HG03064 (cell line): ENCODE results near the gene PTGDR2.

Source experiments
- ATAC-seq: cut with Tn5 transposase; IDR thresholded peaks from one replicate; pipeline ENCODE4 v1.9.1; 2021; ENCODE audit warnings: low read depth; ENCODE audit not compliant: unreplicated experiment

The PTGDR2 gene

GRCh38 chr11:60859616-60860250 lies 4.0 kb upstream of the PTGDR2 start:
- ATAC-seq = no peak

GRCh38 chr11:60858731-60859464 lies 3.1 kb upstream of the PTGDR2 start:
- ATAC-seq = no peak

GRCh38 chr11:60858236-60858635 lies 2.5 kb upstream of the PTGDR2 start:
- ATAC-seq = no peak

- ATAC-seq = no peak
Measured at GRCh38 chr11:60857378-60858232, 1.9 kb upstream of the PTGDR2 start.

- no peak for ATAC-seq
Measured at GRCh38 chr11:60854847-60855725, 664 bp downstream of the PTGDR2 start.

GRCh38 chr11:60854140-60854846 lies 1.5 kb downstream of the PTGDR2 start:
- ATAC-seq = no peak

- ATAC-seq = no peak
Measured at GRCh38 chr11:60852982-60853950, 2.5 kb downstream of the PTGDR2 start.

- ATAC-seq = no peak
Measured at GRCh38 chr11:60852117-60852981, 3.4 kb downstream of the PTGDR2 start.

GRCh38 chr11:60851327-60852104 lies 4.2 kb downstream of the PTGDR2 start:
- no peak for ATAC-seq

- ATAC-seq = no peak
Measured at GRCh38 chr11:60849641-60850520, 5.9 kb downstream of the PTGDR2 start.

- ATAC-seq = no peak
Measured at GRCh38 chr11:60848714-60849151, 7.0 kb downstream of the PTGDR2 start.

- ATAC-seq = no peak
Measured at GRCh38 chr11:60847896-60848295, 7.9 kb downstream of the PTGDR2 start.

- ATAC-seq = no peak
Measured at GRCh38 chr11:60847281-60847680, 8.5 kb downstream of the PTGDR2 start.

GRCh38 chr11:60845338-60845737 lies 10.4 kb downstream of the PTGDR2 start:
- ATAC-seq = no peak

GRCh38 chr11:60844870-60845221 lies 10.9 kb downstream of the PTGDR2 start:
- ATAC-seq = no peak
